ENCODE measurements around the gene RILPL1.
"Not testable (repeated sequence)": the region's sequence is repeated elsewhere in the genome, so short reads cannot be mapped to it uniquely, and the experiment has no call there.

Gene RILPL1

GRCh38 chr12:123494124-123494851 lies 39.2 kb downstream of the RILPL1 start:
- no peak for DNase-seq (ENCODE audit: low spot score)

- DNase-seq (ENCODE audit: low spot score), result not testable (repeated sequence)
Observed at GRCh38 chr12:123492339-123493039, 41.0 kb downstream of the RILPL1 start.

- DNase-seq (ENCODE audit: low spot score), result no peak
Observed at GRCh38 chr12:123491481-123491880, 42.0 kb downstream of the RILPL1 start.

GRCh38 chr12:123491056-123491455 lies 42.5 kb downstream of the RILPL1 start:
- no peak for DNase-seq (ENCODE audit: low spot score)

GRCh38 chr12:123490089-123490488 lies 43.4 kb downstream of the RILPL1 start:
- no peak for DNase-seq (ENCODE audit: low spot score)

GRCh38 chr12:123489580-123489979 lies 43.9 kb downstream of the RILPL1 start:
- no peak for DNase-seq (ENCODE audit: low spot score)

GRCh38 chr12:123488539-123489230 lies 44.8 kb downstream of the RILPL1 start:
- no peak for DNase-seq (ENCODE audit: low spot score)

- no peak for DNase-seq (ENCODE audit: low spot score)
Observed at GRCh38 chr12:123487428-123487827, 46.1 kb downstream of the RILPL1 start.

- DNase-seq (ENCODE audit: low spot score), result no peak
Observed at GRCh38 chr12:123485756-123486155, 47.8 kb downstream of the RILPL1 start.

- DNase-seq (ENCODE audit: low spot score), result no peak
Observed at GRCh38 chr12:123483602-123484248, 49.8 kb downstream of the RILPL1 start.

GRCh38 chr12:123482876-123483275 lies 50.6 kb downstream of the RILPL1 start:
- no peak for DNase-seq (ENCODE audit: low spot score)

GRCh38 chr12:123481251-123481650 lies 52.3 kb downstream of the RILPL1 start:
- DNase-seq (ENCODE audit: low spot score), result not testable (repeated sequence)

GRCh38 chr12:123479442-123480180 lies 53.9 kb downstream of the RILPL1 start:
- no peak for DNase-seq (ENCODE audit: low spot score)

- peak; percentile 37 for DNase-seq (ENCODE audit: low spot score)
Observed at GRCh38 chr12:123478762-123479161, 54.8 kb downstream of the RILPL1 start.

GRCh38 chr12:123478069-123478468 lies 55.5 kb downstream of the RILPL1 start:
- no peak for DNase-seq (ENCODE audit: low spot score)

GRCh38 chr12:123475246-123475703 lies 58.2 kb downstream of the RILPL1 start:
- no peak for DNase-seq (ENCODE audit: low spot score)

GRCh38 chr12:123474485-123475245 lies 58.9 kb downstream of the RILPL1 start:
- no peak for DNase-seq (ENCODE audit: low spot score)

- no peak for DNase-seq (ENCODE audit: low spot score)
Observed at GRCh38 chr12:123472438-123472849, 61.1 kb downstream of the RILPL1 start.

GRCh38 chr12:123471374-123472068 lies 62.0 kb downstream of the RILPL1 start:
- peak; percentile 68 for DNase-seq (ENCODE audit: low spot score)

- no peak for DNase-seq (ENCODE audit: low spot score)
Observed at GRCh38 chr12:123469978-123470377, 63.5 kb downstream of the RILPL1 start.
